GM18499 (cell line): ENCODE results near the gene HES2.
"Not testable (repeated sequence)": the region's sequence is repeated elsewhere in the genome, so short reads cannot be mapped to it uniquely, and the experiment has no call there.

Experiments
- ATAC-seq: cut with Tn5 transposase; IDR thresholded peaks from one replicate; pipeline ENCODE4 v1.9.1; 2021; ENCODE audit warnings: moderate number of reproducible peaks; ENCODE audit not compliant: insufficient read depth, unreplicated experiment

The HES2 gene

DNA sequence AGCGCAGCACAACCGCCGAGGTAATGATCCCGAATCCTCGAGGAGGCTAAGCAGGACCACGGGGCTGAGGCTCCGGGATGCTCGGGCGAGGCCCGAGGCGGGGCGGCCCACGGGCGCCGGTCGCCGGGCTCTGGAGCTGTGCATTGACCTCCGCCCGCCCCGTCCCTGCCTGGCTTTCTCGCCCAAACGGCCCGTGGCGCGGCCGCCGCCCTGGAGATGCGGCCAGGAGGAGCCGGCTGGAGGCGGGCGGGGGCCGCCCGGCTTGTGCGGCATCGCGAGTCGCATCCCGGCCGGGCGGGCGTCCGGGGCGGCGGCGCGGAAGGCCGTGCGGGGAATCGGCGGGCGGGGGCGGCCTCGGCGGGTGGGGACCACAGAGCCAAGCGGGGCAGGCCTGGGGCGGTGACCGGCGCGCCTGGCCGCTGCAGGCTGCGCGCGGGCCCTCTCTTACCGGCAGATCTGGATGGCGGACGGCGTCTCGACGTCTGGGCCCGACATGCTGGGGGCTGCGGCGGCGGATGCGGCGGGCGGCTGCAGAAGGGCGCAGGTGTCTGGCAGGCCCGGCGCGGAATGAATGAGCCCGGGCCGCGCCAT is 26.8 kb downstream of the HES2 start:
- ATAC-seq, result no peak

DNA sequence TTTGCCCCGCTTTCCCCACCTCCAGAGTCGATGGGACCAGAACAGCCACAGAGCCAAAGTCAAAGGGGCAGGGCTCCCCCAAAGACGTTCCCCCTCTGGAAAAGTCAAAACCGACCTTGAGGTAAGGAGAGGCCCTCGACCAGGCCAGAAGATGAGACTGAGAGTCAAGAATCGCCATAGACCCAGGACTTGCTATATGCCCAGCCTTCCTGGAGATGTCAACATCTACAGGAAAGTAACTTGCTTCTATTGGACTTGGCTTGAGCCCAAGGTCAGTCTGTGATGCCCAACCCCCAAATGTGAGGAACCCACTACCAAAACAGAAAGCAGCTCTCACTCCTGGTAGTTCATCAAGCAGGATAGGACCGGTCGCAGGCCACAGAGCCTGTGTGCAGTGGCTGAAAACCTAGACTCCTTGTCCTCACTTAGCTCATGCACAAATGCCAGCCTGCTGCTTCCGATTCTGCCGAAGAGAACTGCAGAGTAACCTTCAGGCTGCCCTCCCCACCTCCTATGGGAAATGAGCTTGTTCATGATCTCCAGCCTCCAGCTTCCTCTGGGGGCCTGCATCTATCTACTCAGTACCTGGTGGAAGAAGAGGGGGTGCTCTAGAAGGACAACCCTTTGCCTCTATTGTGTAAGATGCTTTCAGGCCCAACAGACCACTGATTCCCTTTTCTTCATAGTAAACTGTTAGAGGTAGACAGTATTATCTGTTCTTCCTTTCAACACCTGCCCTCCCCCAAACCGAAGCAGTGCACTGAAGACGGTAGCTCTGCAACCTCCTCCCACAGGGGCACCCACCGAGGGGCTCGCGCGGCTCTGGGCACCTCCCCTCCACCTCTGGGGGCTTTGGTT is 27.5 kb downstream of the HES2 start:
- ATAC-seq, result no peak

DNA sequence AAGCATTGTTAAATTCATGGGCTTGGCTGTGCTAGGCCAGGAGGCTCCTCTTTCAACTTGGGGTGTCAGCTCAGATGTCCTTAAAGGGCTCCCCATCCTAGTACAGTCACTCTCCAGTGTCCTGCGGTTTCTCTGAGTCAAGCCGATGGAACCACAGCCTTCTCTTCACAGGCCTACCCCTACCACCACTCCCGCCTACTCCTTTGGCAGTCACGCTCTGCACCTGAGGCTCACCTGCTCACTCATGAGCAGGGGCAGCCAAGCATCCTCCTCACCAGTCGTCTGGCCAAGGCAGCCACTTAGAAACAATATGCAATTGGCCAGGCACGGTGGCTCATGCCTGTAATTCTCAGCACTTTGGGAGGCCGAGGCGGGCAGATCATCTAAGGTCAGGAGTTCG is 29.7 kb downstream of the HES2 start:
- ATAC-seq, result no peak

DNA sequence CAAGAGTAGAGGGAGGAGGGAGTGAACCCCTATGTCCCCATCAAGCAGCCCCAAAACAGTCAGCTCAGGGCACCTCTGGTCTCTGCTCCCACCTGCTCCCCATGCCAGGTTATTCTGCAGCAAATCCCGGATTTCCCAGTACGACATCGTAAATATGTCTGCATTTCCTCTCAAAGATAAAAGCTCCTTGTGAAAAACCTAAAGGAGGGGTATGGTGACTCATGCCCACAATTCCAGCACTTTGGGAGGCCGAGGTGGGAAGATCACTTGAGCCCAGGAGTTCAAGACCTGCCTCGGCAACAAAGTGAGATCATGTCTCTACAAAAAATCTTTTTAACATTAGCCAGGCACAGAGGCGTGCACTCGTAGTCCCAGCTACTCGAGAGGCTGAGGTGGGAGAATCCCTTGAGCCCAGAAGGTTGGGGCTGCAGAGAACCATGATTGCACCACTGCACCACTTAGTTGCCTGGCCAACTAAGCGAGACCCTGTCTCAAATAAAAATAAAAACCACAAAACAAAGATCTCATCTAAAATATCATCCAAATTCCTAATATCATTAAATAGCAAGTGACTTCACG is 33.3 kb downstream of the HES2 start:
- no peak for ATAC-seq

DNA sequence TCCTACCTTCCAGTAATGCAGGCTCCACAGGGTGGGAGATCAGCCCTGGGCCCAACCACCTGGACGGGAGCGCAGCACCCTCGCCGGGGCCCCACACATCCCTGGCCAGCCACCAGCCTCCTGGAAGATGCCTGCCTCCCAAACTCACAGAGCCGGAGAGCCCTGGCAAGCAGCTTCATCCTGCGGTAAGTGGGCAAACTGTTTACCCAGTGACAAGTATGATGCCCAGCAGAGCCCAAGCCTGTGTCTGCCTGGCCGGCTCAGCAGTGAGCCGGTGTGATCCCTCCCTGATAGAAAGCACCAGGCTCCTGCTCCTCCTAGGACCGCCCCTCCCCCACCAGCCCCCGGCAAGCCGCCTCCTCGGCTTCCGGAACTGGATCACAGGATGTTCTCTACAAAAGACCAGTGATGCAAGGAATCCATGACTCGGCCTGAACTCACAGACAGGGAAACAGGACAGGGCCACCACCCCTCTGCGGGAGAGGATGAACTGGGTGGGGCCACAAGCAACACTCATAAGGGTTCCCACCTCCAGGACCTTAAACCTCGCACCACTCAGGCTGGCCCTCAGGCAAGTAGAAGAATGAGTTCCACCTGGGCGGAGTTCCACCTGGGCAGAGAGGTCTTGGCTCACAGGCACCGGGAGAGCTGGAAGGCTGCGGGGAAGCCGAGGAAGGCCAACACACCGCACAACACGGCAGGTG is 34.1 kb downstream of the HES2 start:
- no peak for ATAC-seq

DNA sequence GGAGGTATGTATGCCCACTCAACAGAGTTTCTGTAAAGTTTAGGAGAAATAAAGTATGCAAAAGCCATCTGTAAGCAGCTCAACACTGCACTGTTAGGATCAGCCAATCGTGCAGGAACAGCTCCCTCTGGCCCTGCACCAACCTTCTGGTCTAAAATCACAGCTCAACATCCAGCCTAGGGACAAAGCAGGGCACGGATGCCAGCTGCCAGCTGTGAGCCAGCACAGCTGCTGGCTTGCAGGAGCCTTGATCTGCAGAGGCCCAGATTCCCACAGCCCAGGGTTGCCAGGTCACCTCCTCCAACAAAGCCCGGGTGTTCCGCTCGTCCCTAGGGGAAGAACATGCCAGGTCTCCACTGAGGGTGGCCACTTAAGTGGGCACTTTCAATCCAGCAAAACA is 34.8 kb downstream of the HES2 start:
- no peak for ATAC-seq

DNA sequence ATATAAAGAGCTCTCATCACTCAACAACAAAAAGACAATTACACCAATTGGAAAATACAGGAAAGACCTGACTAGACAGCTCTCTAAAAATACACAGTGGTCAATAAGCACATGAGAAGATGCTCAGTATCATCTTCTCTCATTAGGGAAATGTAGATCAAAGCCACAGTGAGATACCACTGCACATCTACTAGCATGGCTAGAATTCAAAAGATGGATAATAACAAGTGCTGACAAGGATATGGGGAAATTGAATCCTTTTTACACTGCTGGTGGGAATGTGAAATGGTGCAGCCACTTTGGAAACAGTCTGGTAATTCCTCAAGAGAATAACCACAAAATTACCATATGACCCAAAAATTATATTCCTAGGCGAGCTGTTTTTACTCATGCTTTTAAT is 35.6 kb downstream of the HES2 start:
- no peak for ATAC-seq

DNA sequence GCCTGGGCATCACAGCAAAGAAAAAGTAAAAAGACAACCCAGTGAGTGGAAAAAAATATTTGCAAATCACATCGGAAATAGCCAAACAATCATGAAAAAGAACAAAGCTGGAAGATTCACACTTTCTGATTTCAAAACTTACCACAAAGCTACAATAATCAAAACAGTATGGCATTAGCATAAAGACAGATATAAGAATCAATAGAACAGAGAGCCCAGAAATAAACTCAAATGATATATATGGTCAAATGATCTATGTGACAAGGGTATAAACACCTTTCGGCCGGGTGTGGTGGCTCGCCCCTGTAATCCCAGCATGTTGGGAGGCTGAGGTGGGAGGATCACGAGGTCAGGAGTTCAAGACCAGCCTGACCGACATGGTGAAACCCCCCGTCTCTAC is 39.7 kb downstream of the HES2 start:
- ATAC-seq, result no peak

DNA sequence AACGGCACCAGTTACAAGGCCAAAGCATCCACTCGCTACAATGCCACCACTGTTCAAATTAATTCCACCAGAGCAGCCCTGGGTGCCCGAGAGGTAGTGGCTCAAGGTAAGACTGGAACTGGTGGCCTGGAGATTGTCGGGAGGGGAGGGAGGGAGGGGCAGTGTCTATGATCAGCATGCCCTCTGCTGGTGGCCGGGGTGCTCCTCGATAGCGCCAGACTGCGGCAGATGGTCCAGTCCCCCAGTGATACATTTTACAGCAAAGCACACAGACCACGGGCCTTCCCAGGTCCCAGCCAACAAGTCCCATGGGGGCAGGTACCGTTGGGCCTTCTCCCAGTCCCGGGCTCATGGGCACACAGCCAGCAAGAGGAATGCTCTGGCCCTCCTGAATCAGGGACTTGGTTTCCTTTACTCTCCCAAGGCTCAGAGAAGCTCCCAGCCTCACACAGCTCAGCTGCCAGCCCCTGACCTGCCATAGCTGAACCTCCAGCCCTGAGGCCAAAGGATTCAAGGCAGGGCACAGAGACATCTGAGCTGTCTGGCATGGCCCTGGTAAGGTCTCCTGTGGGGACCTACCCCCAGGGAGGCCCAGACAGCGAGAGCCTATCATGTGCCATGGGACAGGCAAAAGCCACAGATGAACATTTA is 41.5 kb downstream of the HES2 start:
- no peak for ATAC-seq

DNA sequence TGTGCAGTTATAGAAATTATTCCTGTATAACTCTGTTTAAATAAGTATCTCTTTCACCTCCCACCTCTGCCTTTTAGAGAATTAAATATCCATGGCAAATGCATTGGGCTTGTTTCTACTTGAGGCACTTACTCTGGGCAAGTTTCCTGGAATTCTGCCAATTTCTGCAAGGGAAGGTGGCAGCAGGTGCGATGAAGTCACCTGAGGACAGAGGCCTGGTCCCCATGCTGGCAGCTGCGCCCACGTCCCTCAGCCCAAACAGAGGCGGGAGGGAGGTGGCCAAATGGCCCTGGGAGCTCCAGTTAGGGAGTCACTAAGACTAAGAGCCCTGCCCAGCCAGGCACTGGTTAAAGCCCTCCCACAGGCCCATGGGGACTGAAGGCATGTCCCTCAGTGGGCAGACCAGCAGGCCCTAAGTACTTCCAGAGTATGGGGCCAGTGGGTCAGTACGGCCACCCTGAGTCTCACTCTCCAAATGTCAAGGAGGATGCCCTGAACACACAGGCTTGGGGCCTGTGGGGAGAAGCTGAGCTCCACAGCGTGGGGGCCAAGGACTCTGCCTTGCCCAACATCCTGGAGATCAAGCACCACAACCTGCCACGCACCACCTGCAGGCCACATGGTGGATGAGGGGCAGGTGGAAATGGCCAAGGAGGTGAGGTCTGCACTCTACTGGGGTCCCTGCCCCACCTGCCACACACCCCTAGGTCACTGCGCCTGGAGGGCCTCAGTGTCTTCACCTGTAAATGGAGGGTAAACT is 45.6 kb downstream of the HES2 start:
- ATAC-seq, result no peak

DNA sequence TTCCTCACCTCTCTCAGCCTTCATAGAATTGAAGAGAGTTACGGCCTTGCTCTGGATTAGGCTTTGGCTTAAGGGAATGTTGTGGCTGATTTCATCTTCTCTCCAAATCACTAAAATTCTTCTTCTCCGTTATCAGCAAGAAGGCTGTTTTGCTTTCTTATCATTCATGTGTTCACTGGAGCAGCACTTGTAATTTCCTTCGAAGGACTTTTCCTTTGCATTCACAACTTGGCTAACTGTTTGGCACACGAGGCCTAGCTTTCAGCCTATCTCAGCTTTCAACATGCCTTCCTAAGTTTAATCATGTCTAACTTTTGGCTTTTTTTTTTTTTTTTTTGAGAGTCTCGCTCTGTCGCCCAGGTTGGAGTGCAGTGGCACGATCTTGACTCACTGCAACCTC is 47.5 kb downstream of the HES2 start:
- ATAC-seq, result not testable (repeated sequence)

DNA sequence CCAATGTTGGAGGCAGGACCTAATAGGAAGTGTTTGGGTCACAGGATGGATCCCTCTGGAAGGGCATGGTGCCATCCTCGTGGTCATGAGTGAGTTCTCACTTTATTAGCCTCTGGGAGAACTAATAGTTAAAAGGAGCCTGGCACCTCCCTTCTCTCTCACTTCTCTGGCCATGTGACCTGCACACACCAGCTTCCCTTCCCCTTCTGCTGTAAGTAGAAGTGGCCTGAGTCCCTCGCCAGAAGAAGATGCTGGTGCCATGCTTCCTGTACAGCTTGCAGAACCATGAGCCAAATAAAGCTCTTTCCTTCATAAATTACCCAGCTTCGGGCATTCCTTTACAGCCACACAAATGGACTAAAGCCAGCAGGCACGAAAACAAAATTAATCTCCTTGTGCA is 49.7 kb downstream of the HES2 start:
- ATAC-seq, result no peak

DNA sequence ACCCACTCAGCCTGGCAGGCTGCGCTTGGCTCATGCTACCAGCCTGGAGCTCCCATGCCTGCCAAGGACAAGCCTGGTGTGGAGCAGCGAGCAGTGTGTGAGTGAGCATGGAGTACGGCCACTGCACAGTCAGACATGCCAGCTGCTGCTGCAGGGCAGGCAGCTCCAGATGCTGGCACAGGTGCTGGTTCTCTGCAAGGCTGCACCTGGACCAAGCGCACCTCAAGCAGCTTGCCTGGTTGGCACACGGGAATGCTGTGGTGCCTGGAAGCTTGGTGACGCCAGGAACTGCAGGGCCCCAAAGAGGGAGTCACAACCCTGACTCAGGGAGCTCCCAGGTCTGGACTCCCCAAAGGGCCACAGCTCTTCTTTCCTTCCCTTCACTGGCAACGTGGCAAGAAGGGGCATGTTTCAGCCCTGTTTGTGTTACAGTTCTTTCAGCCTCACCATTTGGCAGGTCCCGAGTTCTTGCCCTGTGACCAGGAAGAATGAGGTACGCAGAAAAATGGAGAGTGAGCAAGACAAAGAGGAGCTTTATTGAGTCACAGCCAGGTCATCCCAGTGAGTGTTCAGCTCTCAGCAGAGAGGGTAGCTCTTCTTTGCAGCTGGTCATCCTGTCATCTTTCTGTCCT is 52.2 kb downstream of the HES2 start:
- no peak for ATAC-seq

DNA sequence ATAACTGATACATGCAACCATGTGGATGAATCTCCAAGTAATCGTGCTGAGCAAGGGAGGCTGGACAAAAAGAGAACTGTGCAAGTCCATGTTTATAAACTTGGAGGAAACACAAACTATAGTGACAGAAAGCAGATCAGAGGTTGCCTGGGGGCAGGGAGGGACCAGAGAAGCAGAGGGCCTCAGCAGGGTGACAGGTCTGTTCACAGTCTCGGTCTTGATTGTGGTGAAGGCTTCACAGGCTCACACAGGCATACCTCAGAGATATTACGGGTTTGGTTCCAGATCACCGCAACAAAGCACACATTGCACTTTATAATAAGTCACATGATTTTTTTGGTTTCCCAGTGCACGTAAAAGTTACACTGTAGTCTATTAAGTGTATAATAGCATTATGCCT is 54.7 kb downstream of the HES2 start:
- no peak for ATAC-seq

DNA sequence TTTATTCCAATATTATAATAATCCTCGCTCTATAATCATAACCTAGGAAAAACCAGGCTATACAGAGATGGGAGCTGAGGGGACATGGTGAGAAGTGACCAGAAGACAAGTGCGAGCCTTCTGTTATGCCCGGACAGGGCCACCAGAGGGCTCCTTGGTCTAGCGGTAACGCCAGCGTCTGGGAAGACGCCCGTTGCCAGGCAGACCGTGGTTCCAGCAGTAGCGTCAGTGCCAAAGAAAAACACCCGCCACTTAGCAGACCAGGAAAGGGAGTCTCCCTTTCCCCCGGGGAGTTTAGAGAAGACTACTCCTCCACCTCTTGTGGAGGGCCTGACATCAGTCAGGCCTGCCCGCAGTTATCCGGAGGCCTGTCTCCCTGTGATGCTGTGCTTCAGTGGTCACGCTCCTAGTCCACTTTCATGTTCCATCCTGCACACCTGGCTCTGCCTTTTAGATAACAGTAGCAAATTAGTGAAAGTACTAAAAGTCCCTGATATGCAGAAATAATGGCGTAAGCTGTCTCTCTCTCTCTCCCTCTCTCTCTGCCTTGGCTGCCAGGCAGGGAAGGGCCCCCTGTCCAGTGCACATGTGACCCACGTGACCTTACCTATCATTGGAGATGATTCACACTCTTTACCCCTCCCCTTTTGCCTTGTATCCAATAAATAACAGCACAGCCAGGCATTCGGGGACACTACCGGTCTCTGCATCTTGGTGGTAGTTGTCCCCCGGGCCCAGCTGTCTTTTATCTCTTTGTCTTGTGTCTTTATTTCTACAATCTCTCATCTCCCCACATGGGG is 56.4 kb downstream of the HES2 start:
- ATAC-seq, result not testable (repeated sequence)
